C4-2B (cell line): ENCODE data around the gene HFE.

Experiments used
- ZFX ChIP-seq: fragments of 450-650 bp; IDR thresholded peaks from 2 replicates; pipeline ENCODE4 v1.6.1; 2017
- TF ChIP-seq, protein P1 (sequence below): fragments of 450-650 bp; conservative IDR thresholded peaks from 2 replicates; pipeline ENCODE4 v1.5.1; 2017; ENCODE audit warnings: mild to moderate bottlenecking

DNA sequence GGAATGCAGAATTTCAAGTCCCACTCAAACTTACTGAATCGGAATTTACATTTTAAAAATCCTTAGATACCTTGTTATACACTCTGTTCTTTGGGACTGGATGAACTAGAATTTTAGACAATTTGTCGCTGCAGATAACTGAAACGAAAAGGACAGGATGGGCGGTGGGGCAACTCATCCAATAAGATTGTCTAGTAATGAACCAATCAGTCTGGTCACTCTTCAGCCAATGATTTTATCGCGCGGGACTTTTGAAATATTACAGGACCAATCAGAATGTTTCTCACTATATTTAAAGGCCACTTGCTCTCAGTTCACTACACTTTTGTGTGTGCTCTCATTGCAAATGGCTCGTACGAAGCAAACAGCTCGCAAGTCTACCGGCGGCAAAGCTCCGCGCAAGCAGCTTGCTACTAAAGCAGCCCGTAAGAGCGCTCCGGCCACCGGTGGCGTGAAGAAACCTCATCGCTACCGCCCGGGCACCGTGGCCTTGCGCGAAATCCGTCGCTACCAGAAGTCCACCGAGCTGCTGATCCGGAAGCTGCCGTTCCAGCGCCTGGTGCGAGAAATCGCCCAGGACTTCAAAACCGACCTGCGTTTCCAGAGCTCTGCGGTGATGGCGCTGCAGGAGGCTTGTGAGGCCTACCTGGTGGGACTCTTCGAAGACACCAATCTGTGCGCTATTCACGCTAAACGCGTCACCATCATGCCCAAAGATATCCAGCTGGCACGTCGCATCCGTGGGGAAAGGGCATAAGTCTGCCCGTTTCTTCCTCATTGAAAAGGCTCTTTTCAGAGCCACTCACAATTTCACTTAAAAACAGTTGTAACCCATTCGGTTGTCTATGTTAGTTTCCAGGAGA is 41.9 kb upstream of the HFE start:
- TF ChIP-seq, protein P1, sequence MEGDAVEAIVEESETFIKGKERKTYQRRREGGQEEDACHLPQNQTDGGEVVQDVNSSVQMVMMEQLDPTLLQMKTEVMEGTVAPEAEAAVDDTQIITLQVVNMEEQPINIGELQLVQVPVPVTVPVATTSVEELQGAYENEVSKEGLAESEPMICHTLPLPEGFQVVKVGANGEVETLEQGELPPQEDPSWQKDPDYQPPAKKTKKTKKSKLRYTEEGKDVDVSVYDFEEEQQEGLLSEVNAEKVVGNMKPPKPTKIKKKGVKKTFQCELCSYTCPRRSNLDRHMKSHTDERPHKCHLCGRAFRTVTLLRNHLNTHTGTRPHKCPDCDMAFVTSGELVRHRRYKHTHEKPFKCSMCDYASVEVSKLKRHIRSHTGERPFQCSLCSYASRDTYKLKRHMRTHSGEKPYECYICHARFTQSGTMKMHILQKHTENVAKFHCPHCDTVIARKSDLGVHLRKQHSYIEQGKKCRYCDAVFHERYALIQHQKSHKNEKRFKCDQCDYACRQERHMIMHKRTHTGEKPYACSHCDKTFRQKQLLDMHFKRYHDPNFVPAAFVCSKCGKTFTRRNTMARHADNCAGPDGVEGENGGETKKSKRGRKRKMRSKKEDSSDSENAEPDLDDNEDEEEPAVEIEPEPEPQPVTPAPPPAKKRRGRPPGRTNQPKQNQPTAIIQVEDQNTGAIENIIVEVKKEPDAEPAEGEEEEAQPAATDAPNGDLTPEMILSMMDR, result no peak
- no peak for TF ChIP-seq ZFX
